ENCODE results near the gene ANO9.

- TF ChIP-seq CTCF (IDR thresholded peaks at IDR 0.05) (no peak), POLR2A (IDR thresholded peaks at IDR 0.05; ENCODE audit: low read depth) (no peak), POLR2AphosphoS5 (IDR thresholded peaks at IDR 0.05) (no peak)
These were observed 47.6 kb downstream of the ANO9 start, which contains the start of gene PKP3 for GRCh38 chr11:394034-394857.

Measured in esophagus muscularis mucosa (tissue), 3 donors.